Measurements from ENCODE around the gene COL4A2.
A peak's percentile ranks its signal among the peaks of the same experiment; 100 is the strongest.
"Not testable (repeated sequence)": the region's sequence is repeated elsewhere in the genome, so short reads cannot be mapped to it uniquely, and the experiment has no call there.

COL4A2 gene

DNA sequence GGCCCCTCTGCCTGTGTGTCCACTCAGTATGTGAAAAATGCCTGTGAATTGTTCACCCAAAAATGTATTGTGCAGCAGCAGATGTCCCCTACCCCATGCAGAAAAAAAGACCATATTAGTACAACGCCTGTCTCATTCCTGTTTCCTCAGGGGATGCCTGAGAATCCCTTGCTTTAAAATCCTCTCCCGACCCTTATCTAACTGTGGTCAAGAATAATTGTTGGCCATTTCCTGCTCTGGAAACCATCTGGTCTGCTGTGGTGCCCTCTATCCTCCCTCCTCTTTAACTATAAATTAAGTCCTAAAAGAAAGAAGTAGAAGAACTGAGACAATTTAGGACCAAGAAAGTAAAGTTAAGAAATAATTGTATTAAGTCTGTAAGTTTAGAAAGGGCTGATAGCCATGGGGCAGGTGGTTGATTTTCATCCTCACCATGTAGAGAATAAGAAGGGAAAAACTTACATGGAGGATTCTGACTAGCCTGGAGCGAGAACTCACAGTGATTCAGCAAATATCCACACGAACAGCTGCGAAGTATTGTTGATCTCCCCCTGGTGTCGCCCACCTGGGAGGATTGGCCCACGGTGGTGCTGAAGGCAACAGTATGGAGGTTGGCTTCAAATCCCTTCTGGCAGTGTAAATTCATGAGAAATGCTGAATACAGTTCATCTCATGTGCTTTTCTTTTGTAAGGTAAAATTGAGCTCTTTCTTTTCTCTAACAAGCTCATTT, 85.6 kb downstream of the COL4A2 start:
- no peak for DNase-seq (ENCODE audit: low read depth, low spot score)
- no peak overlapping the region for H3K27ac ChIP-seq

DNA sequence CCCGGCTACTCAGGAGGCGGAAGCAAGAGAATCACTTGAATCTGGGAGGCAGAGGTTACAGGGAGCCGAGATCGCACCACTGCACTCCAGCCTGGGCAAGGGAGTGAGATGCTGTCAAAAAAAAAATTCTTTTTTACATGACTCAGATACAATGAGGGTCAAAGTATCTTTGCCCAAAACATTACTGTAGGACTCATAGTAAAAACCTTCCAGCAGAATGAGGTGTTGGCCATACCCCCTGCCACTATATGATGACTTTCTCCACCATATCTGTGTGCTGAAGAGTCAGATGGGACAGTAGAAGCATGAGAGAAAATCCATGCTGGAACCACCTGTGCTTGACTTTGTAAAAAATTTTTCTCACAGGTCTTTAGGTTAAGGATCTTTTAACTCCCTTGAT, 86.7 kb downstream of the COL4A2 start:
- no peak for DNase-seq (ENCODE audit: low read depth, low spot score)
- H3K27ac ChIP-seq = no peak overlapping the region

DNA sequence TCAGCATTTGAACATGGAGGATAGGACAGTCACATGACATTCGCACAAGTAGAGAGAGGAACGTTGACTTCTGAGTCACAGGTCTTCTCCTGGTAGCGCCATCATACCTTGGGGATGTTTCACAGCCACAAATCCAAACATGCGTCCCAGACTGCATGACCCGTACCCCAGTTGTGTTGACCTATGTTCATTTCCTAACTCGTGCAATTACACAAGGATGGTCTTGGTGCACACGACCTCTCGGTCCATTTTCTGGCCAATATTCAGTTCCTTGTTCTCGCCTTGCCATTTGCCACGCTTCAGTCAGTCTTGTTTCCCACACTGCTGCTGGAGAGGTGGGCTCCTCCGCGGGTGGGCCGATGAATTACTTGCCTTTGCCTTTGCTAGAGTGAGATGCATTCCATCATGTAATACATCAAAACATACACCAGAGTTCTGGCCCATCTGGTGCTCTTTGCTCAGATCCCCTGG, 87.3 kb downstream of the COL4A2 start:
- no peak overlapping the region for H3K27ac ChIP-seq
- DNase-seq (ENCODE audit: low read depth, low spot score) = no peak

DNA sequence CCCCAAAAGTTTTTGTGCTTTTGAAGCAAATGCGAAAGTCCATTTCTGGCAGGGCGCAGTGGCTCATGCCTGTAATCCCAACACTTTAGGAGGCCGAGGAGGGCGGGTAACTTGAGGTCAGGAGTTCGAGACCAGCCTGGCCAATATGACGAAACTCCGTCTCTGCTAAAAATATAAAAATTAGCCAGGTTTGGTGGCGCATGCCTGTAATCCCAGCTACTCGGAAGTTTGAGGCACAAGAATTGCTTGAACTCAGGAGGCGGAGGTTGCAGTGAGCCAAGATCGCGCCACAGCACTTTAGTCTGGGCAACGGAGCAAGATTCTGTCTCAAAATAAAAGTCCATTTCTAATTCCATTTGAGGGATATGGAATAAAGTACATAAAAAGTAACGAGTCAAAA, 88.5 kb downstream of the COL4A2 start:
- H3K27ac ChIP-seq; DNase-seq (ENCODE audit: low read depth, low spot score): not testable (repeated sequence)

DNA sequence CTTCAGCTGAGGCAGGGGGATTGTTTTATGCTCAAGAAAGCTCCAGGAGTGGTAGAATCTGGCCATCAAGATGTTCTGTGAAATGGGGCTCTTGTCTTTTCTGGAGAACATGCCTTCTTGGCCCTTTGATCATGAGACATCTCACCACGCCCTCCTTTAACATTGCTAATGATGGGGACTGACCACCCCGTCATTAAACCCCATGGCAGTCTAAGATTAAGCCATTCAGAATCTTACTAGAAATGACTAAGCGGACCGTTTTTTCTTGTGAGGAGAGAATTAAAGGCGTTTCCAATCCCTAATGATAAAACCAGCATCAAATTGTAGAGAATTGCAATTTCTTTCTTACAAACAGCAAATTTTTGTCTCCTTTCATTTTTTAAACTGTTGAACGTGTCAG, 89.4 kb downstream of the COL4A2 start:
- no peak for DNase-seq (ENCODE audit: low read depth, low spot score)

DNA sequence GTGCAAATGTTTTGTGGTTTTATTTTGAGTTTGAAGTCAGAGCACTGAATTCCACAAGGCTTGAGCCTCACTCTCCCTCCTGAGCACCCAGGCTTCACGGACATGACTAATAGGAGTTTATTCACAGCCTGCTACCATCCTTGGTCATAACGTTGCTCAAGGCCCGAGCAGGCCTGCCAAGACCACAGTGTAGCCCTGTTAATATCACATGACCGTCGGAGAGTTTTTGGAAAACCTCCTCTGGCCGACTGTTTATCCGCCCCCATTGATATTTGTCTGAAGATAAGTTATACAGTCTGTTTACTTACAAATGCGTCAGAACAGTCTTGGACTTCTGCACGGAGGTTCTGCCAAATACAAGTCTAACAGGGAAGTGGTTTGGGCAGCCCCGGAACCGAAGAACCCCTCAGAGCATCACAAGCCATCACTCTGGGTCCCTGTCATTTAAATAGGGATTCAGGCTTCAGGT, 89.9 kb downstream of the COL4A2 start:
- peak overlapping the region; percentile 56 for H3K27ac ChIP-seq
- peak; percentile 91 for DNase-seq (ENCODE audit: low read depth, low spot score)

More for the DNA sequence above, 89.4 kb downstream of the COL4A2 start:
- peak overlapping the region; percentile 56 for H3K27ac ChIP-seq

DNA sequence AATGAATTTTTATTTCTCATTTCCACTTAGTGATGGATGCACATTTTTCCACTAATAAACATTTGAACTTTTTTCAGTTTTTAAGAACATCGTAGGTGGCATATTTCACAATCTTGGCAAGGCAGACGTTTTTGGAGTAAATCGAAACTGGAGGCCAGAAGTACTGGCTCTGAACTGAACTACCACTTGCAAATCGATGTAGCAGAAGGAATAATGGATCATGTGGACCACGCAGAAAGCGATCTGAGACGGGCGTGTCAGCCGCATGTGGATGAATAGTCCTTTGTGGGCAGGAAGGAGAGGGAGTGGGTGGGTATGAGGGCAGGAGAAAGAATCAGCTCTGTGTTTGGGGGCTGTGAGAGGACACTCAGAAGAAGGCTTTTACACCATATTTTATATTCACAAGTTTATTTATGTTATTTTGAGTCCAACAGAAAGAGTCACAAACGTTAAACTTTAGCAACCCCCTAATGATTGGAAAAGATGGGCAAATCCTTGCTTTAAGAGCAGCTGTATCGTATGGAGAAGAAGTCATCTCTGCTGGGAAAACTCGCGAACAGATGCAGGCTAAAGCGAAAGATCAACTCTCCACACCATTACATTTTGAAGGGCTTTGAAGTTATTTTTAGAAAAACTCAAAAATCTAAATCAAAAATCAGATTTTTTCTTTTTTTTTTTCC, 90.5 kb downstream of the COL4A2 start:
- no peak for DNase-seq (ENCODE audit: low read depth, low spot score)
- H3K27ac ChIP-seq = peak overlapping the region; percentile 56

DNA sequence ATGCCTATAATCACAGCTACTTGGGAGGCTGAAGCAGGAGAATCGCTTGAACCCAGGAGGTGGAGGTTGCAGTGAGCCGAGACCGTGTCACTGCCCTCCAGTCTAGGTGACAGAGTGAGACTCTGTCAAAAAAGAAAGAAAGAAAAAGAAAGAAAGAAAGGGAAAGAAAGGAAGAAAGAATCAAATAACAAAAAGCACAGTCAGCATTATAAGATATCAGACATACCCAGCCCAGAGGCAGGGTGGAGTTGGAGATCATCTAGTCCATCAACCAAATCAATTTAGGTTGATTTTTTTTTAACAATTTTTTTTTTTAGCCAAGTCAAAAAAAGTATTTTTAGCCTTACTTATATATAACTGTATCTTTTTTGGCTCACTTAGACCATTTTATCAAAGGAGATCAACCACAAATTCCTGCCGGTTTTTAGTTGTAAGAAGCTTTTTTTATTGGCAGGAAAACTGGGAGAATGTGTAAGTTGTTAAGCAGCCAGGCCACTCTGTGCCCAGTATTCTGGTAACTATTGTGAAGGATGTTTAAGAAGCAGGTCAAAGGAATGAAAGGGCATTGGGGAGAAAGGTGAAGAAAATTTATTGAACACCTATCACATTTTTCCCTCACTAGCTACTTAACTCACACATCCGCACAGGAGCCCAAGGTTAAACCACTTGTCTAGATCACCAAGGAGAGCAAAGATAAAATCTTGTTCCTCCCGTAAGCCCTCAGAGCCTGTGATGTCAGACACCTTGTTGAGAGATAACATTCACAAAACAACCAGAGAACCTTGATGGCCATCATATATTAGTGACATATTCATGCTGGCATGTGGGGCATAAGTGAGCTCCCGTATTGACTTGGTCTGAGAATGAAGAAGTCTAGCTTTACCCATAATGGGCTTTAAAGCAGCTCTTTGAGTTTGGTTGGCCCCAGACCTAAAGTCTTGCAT, 91.8 kb downstream of the COL4A2 start:
- no peak for DNase-seq (ENCODE audit: low read depth, low spot score)

DNA sequence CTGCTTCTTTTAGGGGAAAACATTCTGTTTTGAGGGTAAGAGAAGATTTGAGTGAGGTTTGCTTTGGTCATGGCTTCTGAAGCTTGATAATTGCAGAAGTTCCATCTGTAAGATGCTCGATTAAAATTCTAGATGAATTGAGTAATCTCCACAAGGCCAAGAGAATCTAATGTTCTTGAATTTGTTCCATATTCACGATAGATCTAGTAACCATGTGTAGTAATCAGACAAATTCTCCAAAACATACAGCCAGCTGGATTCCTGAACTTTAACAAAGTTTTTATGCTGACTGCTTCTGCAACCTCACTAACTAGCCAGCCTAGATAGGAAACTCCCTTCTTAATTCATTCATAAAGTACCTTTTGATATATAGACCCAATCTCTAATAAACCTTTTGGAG, 92.7 kb downstream of the COL4A2 start:
- no peak for DNase-seq (ENCODE audit: low read depth, low spot score)
- H3K27ac ChIP-seq = no peak overlapping the region

More for the DNA sequence above, 91.8 kb downstream of the COL4A2 start:
- no peak overlapping the region for H3K27ac ChIP-seq

DNA sequence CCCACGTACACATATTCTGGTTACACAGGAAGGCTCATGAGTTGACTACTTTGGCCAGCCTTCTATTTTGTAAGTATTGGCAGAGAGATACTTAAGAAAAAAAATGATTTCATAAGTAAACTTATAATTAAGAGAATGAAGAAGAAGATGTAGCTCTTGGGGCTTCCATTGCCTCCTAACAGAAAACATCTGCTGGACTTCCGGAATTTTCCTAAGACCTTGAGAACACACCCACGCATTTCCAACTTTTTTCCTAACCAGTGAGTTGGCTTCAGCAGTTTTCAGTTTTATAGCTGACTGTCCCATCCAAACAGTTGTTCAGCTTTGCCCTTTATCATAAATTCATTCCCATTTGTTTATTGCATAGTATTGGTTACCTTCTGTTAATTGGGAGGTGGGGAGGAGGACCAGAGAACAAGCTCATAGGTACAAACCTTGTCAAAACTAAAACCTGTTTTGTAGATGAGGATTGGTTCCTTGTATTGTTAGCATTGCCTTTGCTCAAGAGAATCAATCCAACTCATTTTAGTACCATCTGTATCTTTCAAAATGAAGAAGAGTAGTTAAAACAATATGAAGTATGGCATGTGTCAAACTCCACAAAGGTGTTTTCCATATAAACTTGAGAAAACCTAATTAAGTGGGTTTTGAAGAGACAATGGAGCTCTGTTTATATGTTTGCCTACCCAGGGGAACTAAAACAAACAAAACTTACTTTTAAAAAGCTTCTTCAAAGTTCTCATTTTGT, 93.9 kb downstream of the COL4A2 start:
- no peak overlapping the region for H3K27ac ChIP-seq
- no peak for DNase-seq (ENCODE audit: low read depth, low spot score)

DNA sequence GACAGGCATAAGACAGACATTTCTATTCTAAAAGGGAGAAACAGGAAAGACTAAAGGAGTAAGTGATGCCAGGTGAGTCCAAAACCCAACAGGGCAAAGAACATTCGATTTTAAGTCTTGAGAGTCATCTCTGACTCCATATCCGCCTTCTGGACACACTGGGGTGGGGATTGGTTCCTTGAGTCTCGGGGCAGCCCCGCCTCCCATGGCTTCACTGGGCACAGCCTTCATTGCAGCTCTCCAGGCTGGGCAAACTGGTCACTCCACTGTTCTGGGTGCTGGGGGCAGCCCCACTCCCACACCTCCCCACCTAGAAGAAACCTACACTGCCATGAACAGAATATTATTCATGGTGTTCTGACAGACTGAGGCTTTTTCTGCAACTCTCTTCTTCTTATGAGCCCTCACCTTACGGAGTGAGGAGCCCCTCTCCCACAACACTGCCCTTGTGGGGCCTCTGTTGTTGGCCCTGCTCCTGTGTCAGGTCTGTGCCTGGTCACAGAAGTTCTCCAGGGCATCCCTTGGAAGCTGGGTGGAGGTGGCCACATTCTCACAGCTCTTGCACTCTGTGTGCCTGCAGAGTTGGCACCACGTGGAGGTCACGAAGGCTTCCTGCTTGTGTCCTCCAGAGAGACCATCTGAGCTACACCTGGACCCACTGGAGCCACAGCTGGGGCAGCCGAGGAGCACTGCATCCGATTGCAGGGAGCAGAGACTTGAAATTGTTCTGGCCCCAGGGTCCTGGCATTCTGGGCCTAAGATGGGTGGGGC, 95.4 kb downstream of the COL4A2 start:
- no peak overlapping the region for H3K27ac ChIP-seq
- no peak for DNase-seq (ENCODE audit: low read depth, low spot score)

DNA sequence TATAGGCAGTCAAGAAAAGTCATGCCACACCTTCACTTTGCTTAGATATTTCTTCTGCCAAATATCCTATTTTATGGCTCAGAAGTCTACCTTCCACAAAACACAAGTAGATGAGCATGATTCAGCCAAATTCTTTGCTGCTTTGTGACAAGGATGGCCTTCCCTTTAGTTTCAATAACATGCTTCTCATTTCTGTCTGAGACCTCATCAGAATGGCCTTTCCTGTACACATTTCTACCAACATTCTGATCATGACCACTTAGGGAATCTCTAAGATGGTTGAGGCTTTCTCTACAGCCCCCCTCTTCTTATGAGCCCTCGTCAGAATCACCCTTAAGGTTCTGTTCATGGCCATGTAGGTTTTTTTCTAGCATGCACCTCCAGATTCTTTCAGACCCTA, 96.2 kb downstream of the COL4A2 start:
- no peak overlapping the region for H3K27ac ChIP-seq
- no peak for DNase-seq (ENCODE audit: low read depth, low spot score)

DNA sequence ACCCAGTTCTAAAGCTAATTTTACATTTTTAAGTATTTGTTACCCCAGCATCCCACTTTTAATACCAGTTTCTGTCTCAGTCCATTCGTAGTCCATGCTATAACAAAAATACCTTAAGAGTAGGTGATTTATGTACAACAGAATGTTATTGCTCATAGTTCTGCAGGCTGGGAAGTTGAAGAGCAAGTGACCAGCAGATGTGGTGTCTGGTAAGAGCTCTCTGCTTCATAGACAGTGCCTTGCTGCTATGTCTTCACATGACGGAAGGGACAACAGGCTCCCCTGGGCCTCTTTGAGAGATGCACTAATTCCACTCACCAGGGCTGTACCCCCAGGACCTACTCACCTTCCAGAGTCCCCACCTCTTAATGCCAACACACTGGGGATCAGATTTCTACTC, 96.6 kb downstream of the COL4A2 start:
- H3K27ac ChIP-seq = no peak overlapping the region
- DNase-seq (ENCODE audit: low read depth, low spot score) = no peak

DNA sequence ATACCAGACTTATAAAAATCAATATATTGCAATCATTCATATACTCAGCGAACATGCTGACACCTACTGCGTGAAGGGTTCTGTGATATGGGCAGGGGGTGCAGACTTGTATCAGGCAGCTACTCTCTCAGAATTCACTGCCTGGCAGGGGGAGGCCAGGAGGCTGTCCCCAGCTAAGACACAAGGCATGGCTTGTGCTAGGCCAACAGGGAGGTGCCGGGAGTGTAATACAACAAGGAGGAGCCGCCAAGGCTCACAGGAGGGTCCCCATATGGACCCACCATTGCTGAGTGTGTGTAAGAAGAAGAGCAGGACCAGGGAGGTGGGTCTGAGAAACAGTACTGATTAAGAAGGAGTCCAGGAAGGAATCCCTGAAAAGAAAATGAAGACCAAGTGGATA, 97.2 kb downstream of the COL4A2 start:
- no peak overlapping the region for H3K27ac ChIP-seq
- no peak for DNase-seq (ENCODE audit: low read depth, low spot score)

DNA sequence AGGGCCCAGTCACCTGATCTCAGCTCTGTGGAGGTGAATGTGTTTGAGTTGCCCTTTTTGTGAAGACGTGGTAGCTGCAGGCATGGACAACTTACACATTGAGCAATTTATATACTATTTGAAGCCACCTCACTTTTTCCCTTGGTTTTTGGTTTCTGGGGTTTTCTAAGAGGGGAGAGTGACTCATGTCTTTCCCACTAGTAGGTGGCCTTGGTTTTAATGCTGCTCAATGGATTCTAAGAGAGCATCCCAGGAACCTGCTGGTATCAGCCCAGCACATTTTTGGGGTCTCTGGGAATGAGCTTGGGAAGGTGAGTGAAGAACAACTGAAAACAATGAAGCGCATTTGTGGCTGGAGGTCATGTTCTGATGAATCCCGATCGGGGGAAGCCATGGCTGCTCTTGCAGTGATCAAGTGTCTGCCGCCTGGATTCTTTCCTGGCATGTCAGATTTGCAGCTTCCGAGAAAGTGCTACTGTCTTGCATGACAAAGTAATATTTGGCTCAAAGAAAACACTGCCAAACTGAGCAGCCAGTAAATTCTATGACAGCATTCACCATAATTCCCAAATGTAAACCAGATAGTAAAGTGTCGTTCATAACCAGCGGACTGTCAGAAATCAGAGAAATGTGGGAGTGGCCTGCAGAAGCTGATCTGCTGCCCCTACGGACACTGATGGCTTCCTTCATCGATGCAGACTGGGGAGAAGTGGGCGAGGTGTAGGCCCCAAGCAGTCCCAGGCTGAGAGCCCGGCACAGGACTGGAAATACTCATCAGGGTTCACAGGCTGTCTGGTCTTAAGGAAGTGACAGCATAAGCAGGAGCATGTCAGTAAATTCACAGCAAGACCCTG, 98.7 kb downstream of the COL4A2 start:
- no peak for DNase-seq (ENCODE audit: low read depth, low spot score)
- H3K27ac ChIP-seq = no peak overlapping the region

DNA sequence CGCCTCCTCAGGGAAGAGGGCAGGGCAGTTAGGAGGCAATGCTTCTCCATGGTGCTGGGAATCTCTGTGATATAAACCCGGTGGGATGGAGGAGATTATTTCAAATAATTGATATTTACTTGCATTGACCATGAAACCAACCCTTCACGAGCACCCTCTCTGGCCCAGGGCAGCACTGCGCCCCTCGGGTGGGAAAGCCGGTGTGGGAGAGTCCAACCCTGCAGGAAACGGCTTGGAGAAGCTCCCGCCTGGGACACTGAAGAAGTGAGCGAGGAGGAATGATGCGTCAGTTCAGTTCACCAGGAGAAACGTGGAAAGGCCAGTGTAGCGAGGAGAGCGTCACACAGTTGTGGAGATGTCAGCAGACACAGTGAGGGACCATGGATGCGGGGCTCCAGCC, 99.9 kb downstream of the COL4A2 start:
- H3K27ac ChIP-seq = no peak overlapping the region
- no peak for DNase-seq (ENCODE audit: low read depth, low spot score)

DNA sequence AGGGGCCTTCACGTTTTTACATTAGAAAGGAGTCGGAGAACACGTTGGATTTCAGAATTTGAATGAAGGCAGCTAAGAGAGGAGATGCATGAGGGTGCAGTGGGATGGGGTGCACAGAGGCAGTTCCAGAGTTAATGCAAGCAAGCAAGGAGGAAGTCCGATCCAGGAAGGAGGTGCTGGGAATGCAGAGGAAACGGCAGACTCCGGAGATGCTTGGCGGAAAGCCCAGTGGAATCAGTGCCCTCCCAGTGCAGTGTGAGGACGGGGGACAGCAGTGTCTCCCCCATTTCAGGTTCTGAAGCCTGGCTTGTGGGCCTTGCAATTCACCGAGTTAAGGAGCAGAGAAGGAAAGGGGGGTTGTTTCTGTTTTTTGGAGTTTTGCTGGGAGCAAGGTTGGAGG, 100.4 kb downstream of the COL4A2 start:
- no peak for DNase-seq (ENCODE audit: low read depth, low spot score)
- H3K27ac ChIP-seq = no peak overlapping the region

DNA sequence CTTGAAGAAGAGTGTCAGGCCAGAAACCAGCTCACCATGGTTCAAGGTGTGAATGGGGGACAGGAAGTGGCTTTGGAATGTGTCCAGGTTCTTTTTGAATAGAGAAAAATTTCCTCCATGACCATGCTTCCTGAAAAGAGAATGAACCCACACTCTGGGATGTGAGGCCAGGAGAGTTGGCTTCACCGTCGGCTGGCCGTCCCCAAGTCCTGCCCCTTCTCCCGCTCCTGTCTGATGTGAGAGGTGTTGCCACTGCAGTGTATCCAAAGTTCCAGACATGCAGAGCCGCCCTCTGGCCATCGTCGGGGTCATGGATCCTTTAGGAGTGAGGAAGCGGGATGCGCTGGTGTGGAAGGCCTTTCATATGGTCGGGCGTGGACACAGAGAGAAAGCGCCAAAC, 101.2 kb downstream of the COL4A2 start:
- no peak overlapping the region for H3K27ac ChIP-seq
- no peak for DNase-seq (ENCODE audit: low read depth, low spot score)
